ENCODE measurements around the gene PPP1R13B. TPM values are rescaled to one million over a fixed set of nuclear protein-coding genes. Genes with fewer than 3 reads are reported as not detected.
"Not testable (repeated sequence)": the region's sequence is repeated elsewhere in the genome, so short reads cannot be mapped to it uniquely, and the experiment has no call there.

PPP1R13B gene
- total RNA-seq, 1 donor from 2014 or later, result 32.7 TPM

GRCh38 chr14:103692871-103693270, 154.5 kb downstream of the PPP1R13B start:
- Histone ChIP-seq H3K4me1 (peaks cover 17 to 22% of the 10 kb centered on the region in 2 donors), H3K27ac (no peak overlapping the region), H3K27me3 (no peaks in the 10 kb centered on the region), H3K4me3 (no peak overlapping the region), H3K9me3 (no peaks in the 10 kb centered on the region), H3K36me3 (peaks cover 34 to 55% of the 10 kb centered on the region in 2 donors)
- intact Hi-C loops (cut with DNase I), result no loop called here
- TF ChIP-seq CTCF (IDR thresholded peaks at IDR 0.05), result no peak
- no peak for DNase-seq (ENCODE audit: low spot score in 2 of 2)

- Histone ChIP-seq H3K4me3 (no peak overlapping the region), H3K9me3 (no peaks in the 10 kb centered on the region), H3K27me3 (no peaks in the 10 kb centered on the region), H3K36me3 (peaks cover 36 to 56% of the 10 kb centered on the region in 2 donors), H3K27ac (no peak overlapping the region), H3K4me1 (peaks cover 16 to 17% of the 10 kb centered on the region in 2 donors)
- intact Hi-C loops (cut with DNase I), result no loop called here
- no peak for TF ChIP-seq CTCF (IDR thresholded peaks at IDR 0.05)
- no peak for DNase-seq (ENCODE audit: low spot score in 2 of 2)
Observed at GRCh38 chr14:103692159-103692558, 155.2 kb downstream of the PPP1R13B start.

GRCh38 chr14:103691655-103692054, 155.7 kb downstream of the PPP1R13B start:
- H3K4me3 ChIP-seq; H3K9me3 ChIP-seq; H3K27me3 ChIP-seq; intact Hi-C loops (cut with DNase I); H3K27ac ChIP-seq; DNase-seq (ENCODE audit: low spot score in 2 of 2): not testable (repeated sequence)
- Histone ChIP-seq H3K36me3 (peaks cover 41 to 61% of the 10 kb centered on the region in 2 donors), H3K4me1 (peaks cover 11 to 17% of the 10 kb centered on the region in 2 donors)

GRCh38 chr14:103690332-103690731, 157.0 kb downstream of the PPP1R13B start:
- intact Hi-C loops (cut with DNase I), result no loop called here
- DNase-seq (ENCODE audit: low spot score in 2 of 2), result no peak
- Histone ChIP-seq H3K27me3 (no peaks in the 10 kb centered on the region), H3K4me1 (peaks cover 6 to 10% of the 10 kb centered on the region in 2 donors), H3K27ac (peak overlapping the region in 1 of 2 donors; percentile 37), H3K4me3 (no peak overlapping the region), H3K9me3 (no peaks in the 10 kb centered on the region), H3K36me3 (peaks cover 53 to 72% of the 10 kb centered on the region in 2 donors)
- no peak for TF ChIP-seq CTCF (IDR thresholded peaks at IDR 0.05)

- H3K4me1 ChIP-seq, result peaks cover 6 to 10% of the 10 kb centered on the region in 2 donors
- peak overlapping the region; percentile 37 to 66 for H3K27ac ChIP-seq
- H3K27me3 ChIP-seq, result no peaks in the 10 kb centered on the region
- peak overlapping the region in 1 of 2 donors; percentile 38 for H3K4me3 ChIP-seq
- H3K36me3 ChIP-seq, result peaks cover 59 to 74% of the 10 kb centered on the region in 2 donors
- intact Hi-C loops (cut with DNase I), result no loop called here
- TF ChIP-seq CTCF (IDR thresholded peaks at IDR 0.05), result no peak
- no peaks in the 10 kb centered on the region for H3K9me3 ChIP-seq
- DNase-seq (ENCODE audit: low spot score in 2 of 2), result no peak
Observed at GRCh38 chr14:103688906-103689902, 158.2 kb downstream of the PPP1R13B start.

- Histone ChIP-seq H3K27me3 (no peaks in the 10 kb centered on the region), H3K4me1 (peaks cover 6 to 10% of the 10 kb centered on the region in 2 donors), H3K27ac (peak overlapping the region; percentile 33 to 66), H3K4me3 (no peak overlapping the region), H3K9me3 (no peaks in the 10 kb centered on the region), H3K36me3 (peaks cover 59 to 74% of the 10 kb centered on the region in 2 donors)
- intact Hi-C loops (cut with DNase I), result no loop called here
- no peak for DNase-seq (ENCODE audit: low spot score in 2 of 2)
- no peak for TF ChIP-seq CTCF (IDR thresholded peaks at IDR 0.05)
Observed at GRCh38 chr14:103688441-103688840, 158.9 kb downstream of the PPP1R13B start.

Data from ascending aorta (tissue), 2 donors.